Astrocyte (in vitro differentiated cells and primary cell): Measurements from ENCODE around the gene ZKSCAN7.

Experiments used
- EZH2 ChIP-seq: IDR thresholded peaks from 2 replicates; pipeline ENCODE4 v1.6.1; 2012; ENCODE audit warnings: mild to moderate bottlenecking, low read length, inconsistent platforms; ENCODE audit not compliant: insufficient read depth
- TF ChIP-seq, protein P1 (sequence below): IDR thresholded peaks from 2 replicates; pipeline ENCODE4 v1.5.1; 2011; ENCODE audit warnings: low read depth, mild to moderate bottlenecking, inconsistent platforms, low read length, moderate library complexity; ENCODE audit not compliant: insufficient read depth

DNA sequence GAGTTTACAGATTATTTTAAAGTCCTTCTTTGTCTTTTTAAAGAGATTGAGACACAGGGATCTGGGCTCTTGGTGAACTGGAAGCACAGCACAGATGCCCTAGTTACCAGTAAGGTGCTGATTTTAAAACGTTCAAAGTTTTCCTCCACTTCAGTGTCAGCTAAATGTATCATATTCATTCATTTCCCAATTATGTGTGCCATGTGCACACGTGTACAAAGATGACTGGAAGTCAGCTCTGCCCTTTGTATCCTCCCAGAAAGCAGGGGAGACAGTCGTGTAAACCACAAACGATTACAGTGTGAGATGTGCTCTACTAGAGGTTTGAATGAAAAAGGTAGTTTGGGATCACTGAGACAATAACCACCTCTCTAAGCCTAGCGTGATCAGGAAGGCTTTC lies 730 bp downstream of the ZKSCAN7 start:
- TF ChIP-seq, protein P1, sequence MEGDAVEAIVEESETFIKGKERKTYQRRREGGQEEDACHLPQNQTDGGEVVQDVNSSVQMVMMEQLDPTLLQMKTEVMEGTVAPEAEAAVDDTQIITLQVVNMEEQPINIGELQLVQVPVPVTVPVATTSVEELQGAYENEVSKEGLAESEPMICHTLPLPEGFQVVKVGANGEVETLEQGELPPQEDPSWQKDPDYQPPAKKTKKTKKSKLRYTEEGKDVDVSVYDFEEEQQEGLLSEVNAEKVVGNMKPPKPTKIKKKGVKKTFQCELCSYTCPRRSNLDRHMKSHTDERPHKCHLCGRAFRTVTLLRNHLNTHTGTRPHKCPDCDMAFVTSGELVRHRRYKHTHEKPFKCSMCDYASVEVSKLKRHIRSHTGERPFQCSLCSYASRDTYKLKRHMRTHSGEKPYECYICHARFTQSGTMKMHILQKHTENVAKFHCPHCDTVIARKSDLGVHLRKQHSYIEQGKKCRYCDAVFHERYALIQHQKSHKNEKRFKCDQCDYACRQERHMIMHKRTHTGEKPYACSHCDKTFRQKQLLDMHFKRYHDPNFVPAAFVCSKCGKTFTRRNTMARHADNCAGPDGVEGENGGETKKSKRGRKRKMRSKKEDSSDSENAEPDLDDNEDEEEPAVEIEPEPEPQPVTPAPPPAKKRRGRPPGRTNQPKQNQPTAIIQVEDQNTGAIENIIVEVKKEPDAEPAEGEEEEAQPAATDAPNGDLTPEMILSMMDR: no peak
- TF ChIP-seq EZH2: no peak
